ENCODE data around the gene ZNF799.
"Not testable (repeated sequence)": the region's sequence is repeated elsewhere in the genome, so short reads cannot be mapped to it uniquely, and the experiment has no call there.

Gene ZNF799

DNA sequence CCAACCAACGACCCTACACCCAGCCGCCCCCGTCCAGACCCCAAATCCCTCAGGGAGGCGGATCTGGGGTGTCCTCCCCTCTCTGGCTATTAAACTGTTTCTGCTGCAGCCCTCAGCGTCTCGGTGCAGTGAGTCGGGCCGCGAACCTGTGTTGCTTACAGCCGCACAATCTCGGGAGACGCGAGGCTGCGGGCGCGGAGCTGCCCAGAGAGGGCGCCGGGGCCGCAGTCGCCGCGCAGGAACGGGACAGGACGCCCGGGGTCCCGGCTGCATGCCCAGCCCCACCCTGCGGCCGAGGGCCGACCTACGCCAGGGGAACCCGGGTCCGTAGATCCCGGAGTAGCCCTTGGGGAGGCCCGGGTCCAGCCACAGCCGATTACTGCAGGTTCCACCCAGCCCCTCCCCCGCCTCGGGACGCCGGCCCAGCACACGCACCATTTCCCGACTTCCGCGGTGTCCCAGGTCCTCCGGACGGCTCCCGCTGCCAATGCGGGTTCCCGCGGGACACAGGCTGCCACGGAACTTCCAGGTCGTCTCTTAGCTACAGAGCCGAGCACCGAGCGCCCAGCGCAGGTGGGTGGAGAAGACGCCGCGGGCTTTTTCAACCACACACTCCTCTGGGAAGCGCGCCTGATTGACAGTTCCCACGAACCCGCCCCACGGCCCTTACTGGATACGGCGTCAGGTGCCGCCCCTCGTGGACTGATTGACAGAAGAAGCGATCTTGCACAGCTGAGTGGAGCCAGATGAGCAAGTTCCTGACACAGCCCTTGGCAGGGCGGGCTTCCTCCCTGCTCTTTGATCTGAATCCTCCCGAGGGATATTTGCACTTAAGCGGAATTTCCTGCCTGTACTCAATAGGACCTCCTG lies at the start of gene ZNF799:
Gene ZNF799 (minus strand): TSS at position 639 of the 870 bp plus-strand sequence. CDS start 201 bp downstream, at position 438.
- peak; percentile 82 to 85 for DNase-seq

DNA sequence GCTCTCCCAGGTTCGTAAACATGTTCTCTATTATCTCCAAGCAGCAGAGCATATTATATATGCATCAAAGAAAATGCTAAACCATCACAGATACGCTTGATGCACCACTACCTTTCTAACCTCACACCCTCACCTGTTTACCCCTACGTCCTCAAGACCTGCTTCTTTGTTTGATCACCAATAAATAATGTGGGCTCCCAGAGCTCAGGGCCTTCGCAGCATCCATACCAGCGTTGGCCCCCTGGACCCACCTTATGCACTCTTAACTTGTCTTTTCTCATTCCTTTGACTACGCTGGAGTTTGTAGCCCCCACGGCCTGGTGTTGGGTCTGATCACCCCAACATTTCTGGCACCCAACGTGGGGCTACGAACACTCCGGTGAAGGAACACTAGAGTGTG lies 49.8 kb upstream of the ZNF799 start:
- DNase-seq = no peak

DNA sequence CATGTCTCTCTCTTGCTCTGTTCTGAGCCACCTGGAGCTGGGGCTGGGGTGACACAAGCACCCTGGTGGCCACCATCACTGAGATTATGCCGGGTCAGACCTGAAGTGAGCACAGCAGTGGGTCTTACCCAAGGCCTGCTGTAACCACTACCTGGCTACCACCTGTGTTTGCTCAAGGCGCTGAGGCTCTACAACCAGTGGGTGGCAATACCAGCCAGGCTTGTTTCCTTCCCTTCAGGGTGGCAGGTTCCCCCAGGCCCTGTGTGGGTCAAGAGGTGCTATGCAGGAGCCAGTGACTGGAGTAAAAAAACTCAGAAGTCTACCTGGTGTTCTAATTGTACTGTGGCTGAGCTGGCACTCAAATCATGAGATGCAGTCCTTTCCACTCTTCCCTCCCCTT lies 47.7 kb upstream of the ZNF799 start:
- no peak for DNase-seq

DNA sequence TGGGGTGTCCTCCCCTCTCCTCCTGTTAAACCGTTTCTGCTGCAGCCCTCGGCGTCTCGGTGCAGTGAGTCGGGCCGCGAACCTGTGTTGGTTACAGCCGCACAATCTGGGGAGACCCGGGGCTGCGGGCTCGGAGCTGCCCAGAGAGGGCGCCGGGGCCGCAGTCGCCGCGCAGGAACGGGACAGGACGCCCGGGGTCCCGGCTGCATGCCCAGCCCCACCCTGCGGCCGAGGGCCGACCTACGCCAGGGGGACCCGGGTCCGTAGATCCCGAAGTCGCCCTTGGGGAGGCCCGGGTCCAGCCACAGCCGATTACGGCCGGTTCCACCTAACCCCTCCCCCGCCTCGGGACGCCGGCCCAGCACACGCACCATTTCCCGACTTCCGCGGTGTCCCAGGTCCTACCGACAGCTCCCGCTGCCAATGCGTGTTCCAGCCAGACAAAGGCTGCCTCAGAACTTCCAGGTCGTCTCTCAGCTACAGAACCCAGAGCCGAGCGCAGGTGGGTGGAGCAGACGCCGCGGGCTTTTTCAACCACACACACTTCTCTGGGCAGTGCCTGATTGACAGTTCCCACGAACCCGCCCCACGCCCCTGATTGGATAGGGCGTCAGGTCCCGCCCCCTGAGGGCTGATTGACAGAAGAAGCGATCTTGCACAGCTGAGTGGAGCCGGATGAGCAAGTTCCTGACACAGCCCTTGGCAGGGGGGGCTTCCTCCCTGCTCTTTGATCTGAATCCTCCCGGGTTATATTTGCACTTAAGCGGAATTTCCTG lies 39.7 kb upstream of the ZNF799 start, which contains the start of gene ZNF443:
Gene ZNF443 (minus strand): TSS at position 481 of the 776 bp plus-strand sequence. CDS start 107 bp downstream, at position 374.
- DNase-seq = peak; percentile 86 to 90

DNA sequence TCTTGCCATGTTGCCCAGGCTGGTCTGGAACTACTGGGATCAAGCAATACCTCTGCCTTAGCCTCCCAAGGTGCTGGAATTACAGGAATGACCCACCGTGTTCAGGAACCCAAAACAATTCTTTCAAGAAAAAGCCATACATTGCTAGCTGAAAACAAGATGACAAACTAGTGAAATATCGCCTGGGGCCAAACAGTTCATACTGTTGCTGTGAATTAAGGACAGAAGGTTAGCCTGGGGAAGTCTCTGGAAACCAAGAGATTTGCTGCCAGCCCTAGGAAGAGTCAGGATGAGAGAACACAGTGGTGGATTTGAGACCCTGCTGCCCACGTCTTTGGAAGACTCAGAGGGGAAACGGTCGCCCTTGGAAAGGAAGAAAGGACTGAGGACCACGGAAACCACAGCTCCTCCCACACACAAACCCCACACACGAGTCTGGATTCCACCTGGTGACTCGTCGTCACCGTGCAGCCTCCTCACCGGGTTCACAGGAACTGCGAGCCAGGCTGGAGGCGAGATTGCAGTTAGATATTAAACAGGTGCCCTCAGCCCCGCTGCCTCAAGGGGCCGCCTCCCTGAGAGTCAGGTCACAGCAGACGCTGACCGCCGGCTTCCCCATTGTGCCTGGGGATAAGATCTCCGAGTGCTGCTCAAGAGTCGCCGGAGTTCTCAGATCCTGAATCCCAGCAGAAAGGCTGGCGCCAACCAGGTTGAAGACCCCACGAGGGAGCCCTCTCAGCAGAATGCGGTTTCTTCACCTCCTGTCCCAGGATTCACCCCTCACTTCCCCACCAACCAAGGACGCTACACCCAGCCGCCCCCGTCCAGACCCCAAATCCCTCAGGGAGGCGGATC lies 38.8 kb upstream of the ZNF799 start:
- DNase-seq = peak in 1 of 2 experiments; percentile 5

DNA sequence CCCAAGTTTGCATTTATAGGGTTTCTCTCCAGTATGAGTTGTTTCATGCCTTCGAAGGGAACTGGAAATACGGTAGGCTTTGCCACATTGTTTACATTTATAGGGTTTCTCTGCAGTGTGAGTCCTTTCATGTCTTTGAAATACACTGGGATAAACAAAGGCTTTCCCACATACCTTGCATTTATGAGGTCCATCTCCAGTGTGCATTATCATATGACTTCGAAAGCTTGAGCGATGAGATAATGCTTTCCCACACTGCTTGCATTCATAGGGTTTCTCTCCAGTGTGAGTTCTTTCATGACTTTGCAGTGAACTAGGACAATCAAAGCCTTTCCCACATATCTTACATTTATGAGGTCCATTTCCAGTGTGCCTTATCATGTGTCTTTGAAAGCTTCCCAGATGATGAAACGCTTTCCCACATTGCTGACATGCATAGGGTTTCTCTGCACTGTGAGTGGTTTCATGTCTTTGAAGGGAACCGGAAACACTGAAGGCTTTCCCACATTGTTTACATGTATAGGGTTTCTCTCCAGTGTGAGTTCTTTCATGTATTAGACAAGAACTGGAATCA lies 29.7 kb upstream of the ZNF799 start:
- not testable (repeated sequence) for DNase-seq

DNA sequence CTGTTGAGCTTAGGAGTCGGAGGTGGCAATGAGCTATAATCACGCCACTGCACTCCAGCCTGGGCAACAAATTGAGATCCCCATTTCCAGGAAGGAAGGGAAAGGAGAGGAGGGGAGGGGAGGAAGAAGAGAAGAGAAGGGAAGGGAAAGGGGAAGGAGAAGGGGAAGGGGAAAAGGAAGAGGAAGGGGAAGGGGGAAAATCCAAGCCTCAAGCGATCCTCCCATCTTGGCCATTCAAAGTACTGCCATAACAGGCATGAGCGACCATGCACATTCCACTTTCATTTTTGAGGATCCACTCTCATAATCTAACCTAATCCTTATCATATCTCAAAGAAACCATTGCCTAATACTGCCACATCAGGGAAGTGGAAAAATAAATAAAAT lies 24.8 kb upstream of the ZNF799 start:
- no peak for DNase-seq

DNA sequence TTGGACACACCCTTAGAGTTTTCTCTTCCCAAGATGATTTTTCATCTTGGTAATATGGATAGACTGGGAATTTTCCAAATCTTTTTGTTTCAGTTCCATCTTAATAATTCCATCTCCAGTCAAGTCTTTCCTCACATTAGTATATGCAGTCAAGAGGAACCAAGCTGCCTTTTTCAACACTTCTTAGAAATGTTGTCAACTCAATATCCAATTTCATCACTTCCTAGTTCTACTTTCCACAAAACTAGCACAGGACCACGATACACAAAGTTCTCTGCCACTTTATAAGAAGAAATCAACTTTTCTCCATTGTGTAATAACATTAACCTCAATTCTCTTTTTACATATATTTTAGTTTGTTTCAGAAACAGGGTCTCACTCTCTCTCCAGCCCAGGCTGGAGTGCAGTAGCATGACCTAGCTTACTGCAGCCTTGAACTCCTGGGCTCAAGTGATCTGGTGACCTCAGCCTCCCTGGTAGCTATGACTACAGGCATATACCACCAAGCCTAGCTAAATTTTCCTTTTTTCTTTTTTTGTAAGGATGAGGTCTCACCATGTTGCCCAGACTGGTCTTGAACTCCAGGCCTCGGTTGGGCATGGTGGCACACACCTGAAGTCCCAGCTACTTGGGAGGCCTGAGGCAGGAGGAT lies 24.3 kb upstream of the ZNF799 start:
- no peak for DNase-seq

DNA sequence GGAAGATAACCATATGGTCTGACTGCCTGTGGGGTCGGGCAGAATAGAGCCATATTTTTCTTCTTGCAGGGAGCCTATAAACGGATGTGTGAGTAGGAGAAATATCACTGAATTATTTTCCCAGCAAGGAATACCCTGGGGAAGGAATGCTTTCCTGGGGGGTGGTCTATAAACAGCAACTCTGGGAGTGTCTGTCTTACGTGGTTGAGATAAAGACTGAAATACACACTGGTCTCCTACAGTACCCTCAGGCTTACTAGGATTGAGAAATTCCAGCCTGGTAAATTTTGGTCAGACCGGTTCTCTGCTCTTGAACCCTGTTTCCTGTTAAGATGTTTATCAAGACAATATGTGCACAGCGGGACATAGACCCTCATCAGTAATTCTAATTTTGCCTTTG lies 16.2 kb upstream of the ZNF799 start:
- not testable (repeated sequence) for DNase-seq

DNA sequence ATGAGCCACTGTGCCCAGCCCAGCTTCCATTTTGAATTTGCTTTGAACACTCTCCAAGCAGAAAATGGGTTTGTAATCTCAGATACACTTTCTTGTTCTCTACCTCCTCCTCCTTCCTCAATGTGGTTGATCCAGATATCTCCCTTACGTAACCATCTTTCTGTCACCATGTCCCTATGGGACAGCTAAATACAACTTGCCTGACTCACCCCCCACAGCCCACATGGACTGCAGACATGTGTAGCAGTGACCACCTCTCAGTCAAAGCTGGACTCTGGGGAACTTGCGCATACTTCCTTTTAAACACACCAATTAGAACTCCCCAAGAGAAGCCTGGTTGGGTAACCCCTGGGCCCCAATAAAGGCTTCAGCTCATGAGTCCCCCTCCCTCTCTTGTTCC lies 10.8 kb upstream of the ZNF799 start:
- no peak for DNase-seq

DNA sequence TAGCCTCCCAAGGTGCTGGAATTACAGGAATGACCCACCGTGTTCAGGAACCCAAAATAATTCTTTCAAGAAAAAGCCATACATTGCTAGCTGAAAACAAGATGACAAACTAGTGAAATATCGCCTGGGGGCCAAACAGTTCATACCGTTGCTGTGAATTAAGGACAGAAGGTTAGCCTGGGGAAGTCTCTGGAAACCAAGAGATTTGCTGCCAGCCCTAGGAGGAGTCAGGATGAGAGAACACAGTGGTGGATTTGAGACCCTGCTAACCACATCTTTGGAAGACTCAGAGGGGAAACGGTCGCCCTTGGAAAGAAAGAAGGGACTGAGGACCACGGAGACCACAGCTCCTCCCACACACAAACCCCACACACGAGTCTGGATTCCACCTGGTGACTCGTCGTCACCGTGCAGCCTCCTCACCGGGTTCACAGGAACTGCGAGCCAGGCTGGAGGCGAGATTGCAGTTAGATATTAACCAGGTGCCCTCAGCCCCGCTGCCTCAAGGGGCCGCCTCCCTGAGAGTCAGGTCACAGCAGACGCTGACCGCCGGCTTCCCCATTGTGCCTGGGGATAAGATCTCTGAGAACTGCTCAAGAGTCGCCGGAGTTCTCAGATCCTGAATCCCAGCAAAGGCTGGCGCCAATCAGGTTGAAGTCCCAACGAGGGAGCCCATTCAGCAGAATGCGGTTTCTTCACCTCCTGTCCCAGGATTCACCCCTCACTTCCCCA lies 1.0 kb downstream of the ZNF799 start:
- DNase-seq = not testable (repeated sequence)

DNA sequence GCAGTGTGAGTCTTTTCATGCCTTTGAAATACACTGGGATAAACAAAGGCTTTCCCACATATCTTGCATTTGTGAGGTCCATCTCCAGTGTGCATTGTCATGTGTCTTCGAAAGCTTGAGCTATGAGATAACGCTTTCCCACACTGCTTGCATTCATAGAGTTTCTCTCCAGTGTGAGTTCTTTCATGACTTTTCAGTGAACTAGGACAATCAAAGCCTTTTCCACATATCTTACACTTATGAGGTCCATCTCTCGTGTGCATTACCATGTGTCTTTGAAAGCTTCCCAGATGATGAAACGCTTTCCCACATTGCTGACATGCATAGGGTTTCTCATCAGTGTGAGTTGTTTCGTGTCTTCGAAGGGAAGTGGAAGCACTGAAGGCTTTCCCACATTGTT lies 9.9 kb downstream of the ZNF799 start:
- DNase-seq = not testable (repeated sequence)

DNA sequence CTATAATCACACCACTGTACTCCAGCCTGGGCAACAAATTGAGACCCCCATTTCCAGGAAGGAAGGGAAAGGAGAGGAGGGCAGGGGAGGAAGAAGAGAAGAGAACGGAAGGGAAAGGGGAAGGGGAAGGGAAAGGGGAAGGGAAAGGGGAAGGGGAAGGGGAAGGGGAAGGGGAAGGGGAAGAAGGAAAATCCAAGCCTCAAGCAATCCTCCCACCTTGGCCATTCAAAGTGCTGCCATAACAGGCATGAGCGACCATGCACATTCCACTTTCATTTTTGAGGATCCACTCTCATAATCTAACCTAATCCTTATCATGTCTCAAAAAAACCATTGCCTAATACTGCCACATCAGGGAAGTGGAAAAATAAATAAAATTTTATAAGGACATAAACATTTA lies 14.7 kb downstream of the ZNF799 start:
- not testable (repeated sequence) for DNase-seq

DNA sequence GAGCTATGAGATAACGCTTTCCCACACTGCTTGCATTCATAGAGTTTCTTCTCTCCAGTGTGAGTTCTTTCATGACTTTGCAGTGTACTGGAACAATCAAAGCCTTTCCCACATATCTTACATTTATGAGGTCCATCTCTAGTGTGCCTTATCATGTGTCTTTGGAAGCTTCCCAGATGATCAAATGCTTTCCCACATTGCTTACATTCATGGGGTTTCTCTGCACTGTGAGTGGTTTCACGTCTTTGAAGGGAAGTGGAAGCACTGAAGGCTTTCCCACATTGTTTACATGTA lies 20.7 kb downstream of the ZNF799 start:
- DNase-seq = no peak

DNA sequence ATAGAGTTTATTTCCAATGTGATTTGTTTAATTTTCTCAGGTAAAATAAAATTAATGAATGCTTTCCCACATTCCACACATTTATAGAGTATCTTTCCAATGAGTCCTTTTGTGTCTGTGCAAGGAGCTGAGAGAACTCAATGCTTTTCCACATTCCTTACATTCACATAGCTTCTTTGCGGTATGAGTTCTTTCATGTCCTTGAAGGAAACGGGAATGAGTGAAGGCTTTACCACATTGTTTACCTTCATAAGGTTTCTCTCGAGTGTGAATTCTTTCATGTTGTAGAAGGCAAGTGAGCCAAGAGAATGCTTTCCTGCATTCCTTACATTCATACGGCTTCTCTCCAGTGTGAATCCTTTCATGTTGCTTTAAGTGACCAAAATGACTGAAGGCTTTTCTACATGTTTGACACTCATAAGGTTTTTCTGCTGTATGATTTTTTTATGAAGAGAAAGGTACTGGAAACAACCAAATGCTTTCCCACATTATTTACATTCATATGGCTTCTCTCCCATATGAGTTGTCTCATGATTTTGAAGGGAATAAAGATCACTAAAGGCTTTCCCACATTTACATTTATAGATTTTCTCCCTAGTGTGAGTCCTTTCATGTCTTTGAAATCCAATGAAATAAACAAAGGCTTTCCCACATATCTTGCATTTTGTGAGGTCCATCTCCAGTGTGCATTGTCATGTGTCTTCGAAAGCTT lies 21.2 kb downstream of the ZNF799 start:
- no peak for DNase-seq

DNA sequence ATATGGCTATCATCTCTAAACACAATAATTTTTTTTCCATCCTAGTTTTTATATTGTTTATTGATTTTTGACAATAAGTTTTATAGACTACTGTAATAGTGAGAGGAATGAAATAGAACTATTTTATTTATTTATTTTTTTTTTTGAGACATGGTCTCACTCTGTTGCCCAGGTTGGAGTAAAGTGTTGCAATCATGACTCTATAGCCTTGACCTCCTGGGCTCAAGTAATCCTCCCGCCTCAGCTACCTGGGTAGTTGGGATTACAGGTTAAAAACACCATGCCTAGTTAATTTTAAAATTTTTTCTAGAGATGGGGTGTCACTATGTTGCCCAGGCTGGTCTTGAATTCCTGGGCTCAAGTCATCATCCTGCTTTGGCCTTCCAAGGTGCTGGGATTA lies 27.0 kb downstream of the ZNF799 start:
- no peak for DNase-seq

DNA sequence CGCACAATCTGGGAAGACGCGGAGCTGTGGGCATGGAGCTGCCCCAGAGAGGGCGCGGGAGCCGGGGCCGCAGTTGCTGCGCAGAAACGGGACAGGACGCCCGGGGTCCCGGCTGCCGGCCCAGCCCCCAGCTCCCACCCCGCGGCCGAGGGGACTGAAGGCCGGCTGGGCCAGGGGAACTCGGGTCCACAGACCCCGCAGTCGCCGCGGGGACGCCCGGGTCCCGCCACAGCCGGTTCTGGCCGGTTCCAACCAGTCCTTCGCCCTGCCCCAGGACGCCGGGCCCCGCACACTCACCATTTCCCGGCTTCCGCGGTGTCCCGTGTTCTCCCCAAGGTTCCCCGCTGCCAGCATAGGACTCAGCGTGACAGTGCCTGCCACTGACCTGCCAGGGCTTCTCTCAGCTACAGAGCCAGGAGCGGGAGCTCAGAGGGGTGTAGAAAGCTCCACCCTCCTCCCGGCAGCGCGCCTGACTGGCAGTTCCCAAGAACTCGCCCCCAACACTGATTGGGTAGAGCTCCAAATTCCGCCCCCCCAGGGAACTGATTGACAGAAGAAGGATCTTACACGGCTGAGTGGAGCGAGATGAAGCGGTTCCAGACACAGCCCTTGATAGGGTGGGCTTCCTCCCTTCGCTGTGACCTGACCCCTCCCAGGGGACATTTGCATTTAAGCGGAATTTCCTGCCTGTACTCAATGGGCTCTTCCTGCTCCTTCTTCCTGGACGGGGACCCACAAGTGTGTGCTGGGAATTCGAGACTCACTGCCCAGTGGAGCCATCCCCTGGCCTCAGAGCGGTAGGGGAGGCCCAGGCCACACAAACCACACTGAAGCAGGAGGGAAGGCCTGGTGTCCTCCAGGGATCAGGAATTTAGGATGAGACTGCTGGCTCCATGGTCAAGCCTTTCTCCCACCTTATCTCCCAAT lies 35.6 kb downstream of the ZNF799 start, which contains the start of gene ZNF442:
Gene ZNF442 (minus strand): TSS at position 448 of the 927 bp plus-strand sequence. CDS start 2,052 bp downstream, outside the sequence.
- DNase-seq = peak; percentile 86 to 88

DNA sequence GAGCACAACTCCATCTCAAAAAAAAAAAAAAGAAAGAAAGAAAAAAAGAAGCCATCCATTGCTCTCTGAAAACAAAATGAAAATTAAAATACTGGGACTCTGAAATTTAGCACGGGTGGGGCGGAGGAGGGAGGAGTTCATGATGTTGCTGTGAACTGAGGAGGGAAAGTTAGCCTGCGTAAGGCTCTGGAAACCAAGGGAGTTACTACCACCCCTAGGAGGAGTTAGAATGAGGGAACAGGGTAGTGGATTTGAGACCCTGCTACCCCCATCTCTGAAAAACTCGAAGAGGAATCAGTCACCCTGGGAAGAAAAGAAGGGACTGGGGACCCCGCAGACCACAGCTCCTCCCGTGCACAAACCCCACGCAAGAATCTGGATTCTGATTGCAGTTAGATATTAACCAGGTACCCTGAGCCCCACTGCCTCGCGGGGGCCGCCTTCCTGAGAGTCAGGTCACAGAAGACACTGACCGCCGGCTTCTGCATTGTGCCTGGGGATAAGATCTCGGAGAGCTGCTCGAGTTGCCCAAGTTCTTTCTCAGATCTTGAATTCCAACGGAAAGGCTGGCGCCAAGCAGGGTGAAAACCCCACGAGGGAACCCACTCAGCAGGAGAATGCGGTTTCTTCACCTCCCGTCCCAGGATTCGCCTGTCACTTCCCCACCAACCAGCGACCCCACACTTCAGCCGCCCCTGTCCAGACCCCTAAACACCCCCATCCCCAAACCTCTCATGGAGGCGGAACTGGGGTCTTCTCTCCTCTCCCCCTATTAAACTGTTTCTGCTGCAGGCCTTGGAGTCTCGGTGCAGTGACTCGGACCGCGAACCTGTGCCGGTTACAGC lies 36.5 kb downstream of the ZNF799 start:
- no peak for DNase-seq
